ENCODE measurements around the gene EAF2. TPM values are rescaled to one million over a fixed set of nuclear protein-coding genes. Genes with fewer than 3 reads are reported as not detected.

Gene EAF2
- total and polyA plus RNA-seq, 2 of the 13 experiments (the other 11 are each of a cell fraction or from before 2014, with no cell fraction given) = 4.0 to 14.6 TPM

GRCh38 chr3:121836064-121836463, 1.1 kb downstream of the EAF2 start:
- H3K4me1 ChIP-seq (ENCODE audit: insufficient read depth, low read length) = peaks cover 36% of the 10 kb centered on the region
- no peak for DNase-seq (ENCODE audit: low spot score)
- H3K27me3 ChIP-seq (ENCODE audit: control insufficient read depth in 1 of 2, insufficient read depth in 2 of 2, low read length in 2 of 2) = no peaks in the 10 kb centered on the region
- H3K9ac ChIP-seq (ENCODE audit: insufficient read depth, low read depth, low read length) = no peak overlapping the region
- ATAC-seq = no peak
- BruUV-seq (replicated peaks) = no TSS peak
- TF ChIP-seq RBAK (CRISPR knock-in tag; IDR thresholded peaks at IDR 0.05) (no peak), RFX1 (IDR thresholded peaks at IDR 0.05) (no peak), ZNF281 (CRISPR knock-in tag; IDR thresholded peaks at IDR 0.05; ENCODE audit: borderline replicate concordance) (no peak), ZBTB37 (CRISPR knock-in tag; IDR thresholded peaks at IDR 0.05) (no peak), SNAPC2 (CRISPR knock-in tag; IDR thresholded peaks at IDR 0.05) (no peak), SMYD3 (CRISPR knock-in tag; IDR thresholded peaks at IDR 0.05) (no peak), KLF11 (CRISPR knock-in tag; IDR thresholded peaks at IDR 0.05) (no peak), ETV6 (CRISPR knock-in tag; conservative IDR thresholded peaks at IDR 0.05) (no peak), EZH2 (conservative IDR thresholded peaks at IDR 0.05; ENCODE audit: low read depth, low read length) (no peak)
- TF ChIP-seq, protein P1, sequence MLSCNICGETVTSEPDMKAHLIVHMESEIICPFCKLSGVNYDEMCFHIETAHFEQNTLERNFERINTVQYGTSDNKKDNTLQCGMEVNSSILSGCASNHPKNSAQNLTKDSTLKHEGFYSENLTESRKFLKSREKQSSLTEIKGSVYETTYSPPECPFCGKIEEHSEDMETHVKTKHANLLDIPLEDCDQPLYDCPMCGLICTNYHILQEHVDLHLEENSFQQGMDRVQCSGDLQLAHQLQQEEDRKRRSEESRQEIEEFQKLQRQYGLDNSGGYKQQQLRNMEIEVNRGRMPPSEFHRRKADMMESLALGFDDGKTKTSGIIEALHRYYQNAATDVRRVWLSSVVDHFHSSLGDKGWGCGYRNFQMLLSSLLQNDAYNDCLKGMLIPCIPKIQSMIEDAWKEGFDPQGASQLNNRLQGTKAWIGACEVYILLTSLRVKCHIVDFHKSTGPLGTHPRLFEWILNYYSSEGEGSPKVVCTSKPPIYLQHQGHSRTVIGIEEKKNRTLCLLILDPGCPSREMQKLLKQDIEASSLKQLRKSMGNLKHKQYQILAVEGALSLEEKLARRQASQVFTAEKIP (CRISPR knock-in tag; IDR thresholded peaks at IDR 0.05; ENCODE audit: borderline replicate concordance) = no peak
- in situ Hi-C loops (cut with HindIII; ENCODE audit: extremely low pct_ligation_motif_present, low pct_unique_long_range_greater_than_20kb) (no loop called here), intact Hi-C loops (cut with micrococcal nuclease; ENCODE audit: unreplicated experiment) (loop anchor here (10.0 kb wide), 1 partner anchor 91 kb away; the partner anchor contains the start of gene GOLGB1)
- no peaks in the 10 kb centered on the region for H3K9me3 ChIP-seq (ENCODE audit: low read length)
- no peak overlapping the region for H2AFZ ChIP-seq (ENCODE audit: low read length)
- 76% methylated on average over 4 of the region's 4 CpGs for WGBS (ENCODE audit: low lambda C conversion rate)
- CTCF ChIA-PET (ENCODE audit: low intra/inter-chr PET ratio, low total read pairs) = no interaction called here
- no peak overlapping the region for H3K27ac ChIP-seq (ENCODE audit: extremely low read length, insufficient read depth, low read length)
- POLR2A ChIA-PET = no interaction called here
- no peaks in the 10 kb centered on the region; a peak in 1 of 5 replicates for H3K36me3 ChIP-seq (replicated peaks in 1 of 2; ENCODE audit: control insufficient read depth in 1 of 2, insufficient read depth in 2 of 2, low read length in 2 of 2)
- no peaks in the 10 kb centered on the region for H4K20me1 ChIP-seq (ENCODE audit: insufficient read depth, low read length)
- peak overlapping the region; percentile 83 for H3K4me2 ChIP-seq (ENCODE audit: low read depth, low read length)
- H3K79me2 ChIP-seq (ENCODE audit: insufficient read depth, low read length) = peaks cover 30% of the 10 kb centered on the region
- peak overlapping the region in 2 of 3 experiments; percentile 66 to 85; a peak in 3 of 6 replicates for H3K4me3 ChIP-seq (replicated peaks in 1 of 3; ENCODE audit: insufficient read depth in 1 of 3, low read depth in 2 of 3, low read length in 3 of 3)
- no peak for FAIRE-seq

All from HepG2 (cell line).